Measurements from ENCODE around the gene CHKA. TPM values are rescaled to one million over a fixed set of nuclear protein-coding genes. Genes with fewer than 3 reads are reported as not detected.

CHKA gene
- total RNA-seq, 1 experiment from 2014 or later, result 136 TPM

DNA sequence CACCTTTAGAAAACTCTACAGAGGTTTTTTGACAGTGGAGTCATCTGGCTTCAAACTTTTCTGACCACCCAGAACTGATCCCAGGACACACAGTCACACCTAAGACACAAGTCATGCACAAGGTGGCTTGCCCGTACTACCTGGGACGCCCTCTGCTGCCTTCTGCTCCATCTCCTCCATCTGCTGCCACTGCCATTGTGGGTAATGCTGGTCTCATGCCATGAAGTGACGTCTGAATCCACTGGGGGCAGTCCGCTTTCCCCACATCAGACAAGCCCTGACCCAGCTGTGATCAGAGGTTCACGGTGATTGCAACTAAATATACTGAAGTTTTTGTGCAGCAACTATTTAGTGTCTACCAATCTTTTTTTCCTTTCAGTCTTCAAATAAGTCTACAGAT lies 96.1 kb downstream of the CHKA start:
- Histone ChIP-seq H3K27me3 (ENCODE audit: control insufficient read depth, insufficient read depth, low read length) (no peaks in the 10 kb centered on the region), H3K9me3 (ENCODE audit: control insufficient read depth, insufficient read depth, low read depth, low read length) (no peaks in the 10 kb centered on the region), H3K36me3 (ENCODE audit: control insufficient read depth, insufficient read depth, low read length) (no peaks in the 10 kb centered on the region), H3K4me1 (ENCODE audit: control insufficient read depth, insufficient read depth, low read length) (peaks cover 36% of the 10 kb centered on the region), H3K27ac (ENCODE audit: low read length) (no peak overlapping the region), H3K4me3 (ENCODE audit: low read depth in 2 of 2, low read length in 2 of 2) (no peak overlapping the region)
- DNase-seq (ENCODE audit: low read depth, low spot score) (no peak), ATAC-seq (no peak)
- ChIA-PET CTCF (no interaction called here), POLR2A (interaction anchor here (0.7 kb wide), 1 partner anchor 87 kb away, joined by 3 read pairs; no protein-coding TSS in a partner anchor)
- no TSS peak for BruUV-seq (replicated peaks)
- no peak for TF ChIP-seq POLR2AphosphoS5 (IDR thresholded peaks at IDR 0.05; ENCODE audit: low read depth, low read length)
- in situ Hi-C loops (cut with HindIII; ENCODE audit: low pct_unique_long_range_greater_than_20kb, low sequenced_read_pairs) (no loop called here), intact Hi-C loops (cut with micrococcal nuclease; ENCODE audit: unreplicated experiment) (no loop called here)

DNA sequence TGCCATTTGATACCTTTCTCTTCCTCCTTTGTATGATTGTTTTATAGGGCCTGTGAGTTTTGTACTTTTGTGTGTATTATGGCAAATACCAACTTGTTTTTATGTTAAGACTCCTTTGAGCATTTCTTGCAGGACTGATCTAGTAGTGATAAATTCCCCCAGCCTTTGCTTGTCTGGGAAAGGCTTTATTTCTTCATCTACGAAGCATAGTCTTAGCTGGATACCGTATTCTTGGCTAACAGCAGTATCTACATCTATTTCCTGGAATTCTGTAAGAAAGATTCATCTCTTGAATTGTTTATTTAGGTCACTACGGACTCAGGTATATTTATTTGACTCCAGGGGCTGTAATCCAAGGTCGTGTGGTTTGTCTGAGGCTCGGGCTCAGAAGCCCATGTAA lies 96.7 kb downstream of the CHKA start:
- no TSS peak for BruUV-seq (replicated peaks)
- DNase-seq (ENCODE audit: low read depth, low spot score) (no peak), ATAC-seq (no peak)
- no peaks in the 10 kb centered on the region for H3K27me3 ChIP-seq (ENCODE audit: control insufficient read depth, insufficient read depth, low read length)
- H3K4me1 ChIP-seq (ENCODE audit: control insufficient read depth, insufficient read depth, low read length), result peaks cover 36% of the 10 kb centered on the region
- no peak for TF ChIP-seq SIN3A (IDR thresholded peaks at IDR 0.05; ENCODE audit: borderline replicate concordance, insufficient read depth, low read depth, low read length)
- TF ChIP-seq, protein P1, sequence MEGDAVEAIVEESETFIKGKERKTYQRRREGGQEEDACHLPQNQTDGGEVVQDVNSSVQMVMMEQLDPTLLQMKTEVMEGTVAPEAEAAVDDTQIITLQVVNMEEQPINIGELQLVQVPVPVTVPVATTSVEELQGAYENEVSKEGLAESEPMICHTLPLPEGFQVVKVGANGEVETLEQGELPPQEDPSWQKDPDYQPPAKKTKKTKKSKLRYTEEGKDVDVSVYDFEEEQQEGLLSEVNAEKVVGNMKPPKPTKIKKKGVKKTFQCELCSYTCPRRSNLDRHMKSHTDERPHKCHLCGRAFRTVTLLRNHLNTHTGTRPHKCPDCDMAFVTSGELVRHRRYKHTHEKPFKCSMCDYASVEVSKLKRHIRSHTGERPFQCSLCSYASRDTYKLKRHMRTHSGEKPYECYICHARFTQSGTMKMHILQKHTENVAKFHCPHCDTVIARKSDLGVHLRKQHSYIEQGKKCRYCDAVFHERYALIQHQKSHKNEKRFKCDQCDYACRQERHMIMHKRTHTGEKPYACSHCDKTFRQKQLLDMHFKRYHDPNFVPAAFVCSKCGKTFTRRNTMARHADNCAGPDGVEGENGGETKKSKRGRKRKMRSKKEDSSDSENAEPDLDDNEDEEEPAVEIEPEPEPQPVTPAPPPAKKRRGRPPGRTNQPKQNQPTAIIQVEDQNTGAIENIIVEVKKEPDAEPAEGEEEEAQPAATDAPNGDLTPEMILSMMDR (IDR thresholded peaks at IDR 0.05), result no peak
- TF ChIP-seq, protein P2, sequence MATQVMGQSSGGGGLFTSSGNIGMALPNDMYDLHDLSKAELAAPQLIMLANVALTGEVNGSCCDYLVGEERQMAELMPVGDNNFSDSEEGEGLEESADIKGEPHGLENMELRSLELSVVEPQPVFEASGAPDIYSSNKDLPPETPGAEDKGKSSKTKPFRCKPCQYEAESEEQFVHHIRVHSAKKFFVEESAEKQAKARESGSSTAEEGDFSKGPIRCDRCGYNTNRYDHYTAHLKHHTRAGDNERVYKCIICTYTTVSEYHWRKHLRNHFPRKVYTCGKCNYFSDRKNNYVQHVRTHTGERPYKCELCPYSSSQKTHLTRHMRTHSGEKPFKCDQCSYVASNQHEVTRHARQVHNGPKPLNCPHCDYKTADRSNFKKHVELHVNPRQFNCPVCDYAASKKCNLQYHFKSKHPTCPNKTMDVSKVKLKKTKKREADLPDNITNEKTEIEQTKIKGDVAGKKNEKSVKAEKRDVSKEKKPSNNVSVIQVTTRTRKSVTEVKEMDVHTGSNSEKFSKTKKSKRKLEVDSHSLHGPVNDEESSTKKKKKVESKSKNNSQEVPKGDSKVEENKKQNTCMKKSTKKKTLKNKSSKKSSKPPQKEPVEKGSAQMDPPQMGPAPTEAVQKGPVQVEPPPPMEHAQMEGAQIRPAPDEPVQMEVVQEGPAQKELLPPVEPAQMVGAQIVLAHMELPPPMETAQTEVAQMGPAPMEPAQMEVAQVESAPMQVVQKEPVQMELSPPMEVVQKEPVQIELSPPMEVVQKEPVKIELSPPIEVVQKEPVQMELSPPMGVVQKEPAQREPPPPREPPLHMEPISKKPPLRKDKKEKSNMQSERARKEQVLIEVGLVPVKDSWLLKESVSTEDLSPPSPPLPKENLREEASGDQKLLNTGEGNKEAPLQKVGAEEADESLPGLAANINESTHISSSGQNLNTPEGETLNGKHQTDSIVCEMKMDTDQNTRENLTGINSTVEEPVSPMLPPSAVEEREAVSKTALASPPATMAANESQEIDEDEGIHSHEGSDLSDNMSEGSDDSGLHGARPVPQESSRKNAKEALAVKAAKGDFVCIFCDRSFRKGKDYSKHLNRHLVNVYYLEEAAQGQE (IDR thresholded peaks at IDR 0.05; ENCODE audit: insufficient read depth in 1 of 2, low read depth in 2 of 2, low read length in 1 of 2), result no peak
- no peak for TF ChIP-seq POLR2AphosphoS5 (IDR thresholded peaks at IDR 0.05; ENCODE audit: low read depth, low read length)
- TF ChIP-seq TCF7L2 (IDR thresholded peaks at IDR 0.05; ENCODE audit: low read depth, low read length), result no peak
- ChIA-PET POLR2A (interaction anchor here (0.7 kb wide), 1 partner anchor 87 kb away, joined by 3 read pairs; no protein-coding TSS in a partner anchor), CTCF (interaction anchor here (0.7 kb wide), 1 partner anchor 48 kb away, joined by 8 read pairs; no protein-coding TSS in a partner anchor)
- no peaks in the 10 kb centered on the region for H3K36me3 ChIP-seq (ENCODE audit: control insufficient read depth, insufficient read depth, low read length)
- no peak overlapping the region for H3K27ac ChIP-seq (ENCODE audit: low read length)
- intact Hi-C loops (cut with micrococcal nuclease; ENCODE audit: unreplicated experiment), result no loop called here
- H3K4me3 ChIP-seq (ENCODE audit: low read depth in 2 of 2, low read length in 2 of 2), result no peak overlapping the region
- no peaks in the 10 kb centered on the region for H3K9me3 ChIP-seq (ENCODE audit: control insufficient read depth, insufficient read depth, low read depth, low read length)
- in situ Hi-C loops (cut with HindIII; ENCODE audit: low pct_unique_long_range_greater_than_20kb, low sequenced_read_pairs), result no loop called here

DNA sequence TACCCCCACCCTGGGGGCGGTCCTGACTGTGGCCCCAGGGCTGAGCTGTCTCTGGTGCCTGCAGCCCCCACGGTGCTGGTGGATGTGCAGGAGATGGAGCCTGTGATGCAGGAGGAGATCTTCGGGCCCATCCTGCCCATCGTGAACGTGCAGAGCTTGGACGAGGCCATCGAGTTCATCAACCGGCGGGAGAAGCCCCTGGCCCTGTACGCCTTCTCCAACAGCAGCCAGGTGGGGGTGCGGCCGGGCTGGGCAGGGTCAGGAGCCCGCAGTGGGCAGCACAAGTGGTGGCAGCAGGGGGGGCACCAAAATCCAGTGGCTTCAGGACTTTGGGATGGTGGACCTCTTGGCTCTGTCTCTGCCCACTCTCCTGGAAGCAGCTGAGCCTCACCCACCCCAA lies 98.7 kb downstream of the CHKA start:
- CTCF ChIA-PET, result no interaction called here
- Histone ChIP-seq H3K9me3 (ENCODE audit: control insufficient read depth, insufficient read depth, low read depth, low read length) (no peaks in the 10 kb centered on the region), H3K27ac (ENCODE audit: low read length) (no peak overlapping the region), H3K36me3 (ENCODE audit: control insufficient read depth, insufficient read depth, low read length) (no peaks in the 10 kb centered on the region), H3K4me1 (ENCODE audit: control insufficient read depth, insufficient read depth, low read length) (peaks cover 25% of the 10 kb centered on the region), H3K27me3 (ENCODE audit: control insufficient read depth, insufficient read depth, low read length) (no peaks in the 10 kb centered on the region), H3K4me3 (ENCODE audit: low read depth in 2 of 2, low read length in 2 of 2) (no peak overlapping the region)
- ATAC-seq (no peak), DNase-seq (ENCODE audit: low read depth, low spot score) (no peak)
- no TSS peak for BruUV-seq (replicated peaks)
- TF ChIP-seq, protein P2 (IDR thresholded peaks at IDR 0.05; ENCODE audit: insufficient read depth in 1 of 2, low read depth in 2 of 2, low read length in 1 of 2), result no peak
- TF ChIP-seq POLR2AphosphoS5 (IDR thresholded peaks at IDR 0.05; ENCODE audit: low read depth, low read length) (no peak), SIN3A (IDR thresholded peaks at IDR 0.05; ENCODE audit: borderline replicate concordance, insufficient read depth, low read depth, low read length) (no peak), TCF7L2 (IDR thresholded peaks at IDR 0.05; ENCODE audit: low read depth, low read length) (no peak)
- TF ChIP-seq, protein P1 (IDR thresholded peaks at IDR 0.05), result no peak
- in situ Hi-C loops (cut with HindIII; ENCODE audit: low pct_unique_long_range_greater_than_20kb, low sequenced_read_pairs), result no loop called here
- POLR2A ChIA-PET, result no interaction called here
- intact Hi-C loops (cut with micrococcal nuclease; ENCODE audit: unreplicated experiment), result no loop called here

Data from Panc1 (cell line).